HEK293 (cell line): ENCODE data around the gene GPR3.

Experiments used
- PRDM1 ChIP-seq: fragments of 450-650 bp; formaldehyde crosslinking; IDR thresholded peaks from 2 replicates; pipeline ENCODE4; 2016; ENCODE audit warnings: missing biosample characterization, missing genetic modification characterization
- ZNF146 ChIP-seq: fragments of 450-650 bp; formaldehyde crosslinking; IDR thresholded peaks from 2 replicates; pipeline ENCODE4 v1.5.1; 2016; ENCODE audit warnings: missing biosample characterization, missing genetic modification characterization
- ZNF2 ChIP-seq: fragments of 450-650 bp; formaldehyde crosslinking; IDR thresholded peaks from 2 replicates; pipeline ENCODE4 v1.5.1; 2016; ENCODE audit warnings: missing biosample characterization, missing genetic modification characterization
- TF ChIP-seq, protein P1 (sequence below): sonication (generic); formaldehyde crosslinking; IDR thresholded peaks from 2 replicates; pipeline ENCODE4 v1.8.1; 2022; ENCODE audit warnings: mild to moderate bottlenecking, moderate library complexity, missing genetic modification reagents

DNA sequence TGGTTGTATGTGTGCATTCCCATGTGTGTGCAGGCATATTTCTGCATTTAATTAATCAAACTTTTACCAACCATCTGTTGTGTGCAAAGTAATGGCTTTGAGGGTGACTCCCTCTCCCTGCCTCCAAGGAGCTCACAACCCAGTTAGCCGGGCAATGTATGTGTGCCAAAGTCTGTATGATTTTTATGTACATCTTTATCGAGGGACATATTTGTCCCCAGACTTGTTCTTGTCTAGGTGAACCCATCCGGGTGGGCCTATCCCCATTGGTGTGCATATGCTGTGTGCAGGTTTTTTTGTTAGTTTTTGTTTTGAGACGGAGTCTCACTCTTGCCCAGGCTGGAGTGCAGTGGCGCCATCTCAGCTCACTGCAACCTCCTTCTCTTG, 48.8 kb upstream of the GPR3 start:
- TF ChIP-seq ZNF2 (no peak), ZNF146 (tag by site-specific recombination) (no peak), PRDM1 (tag by site-specific recombination) (no peak)
- TF ChIP-seq, protein P1, sequence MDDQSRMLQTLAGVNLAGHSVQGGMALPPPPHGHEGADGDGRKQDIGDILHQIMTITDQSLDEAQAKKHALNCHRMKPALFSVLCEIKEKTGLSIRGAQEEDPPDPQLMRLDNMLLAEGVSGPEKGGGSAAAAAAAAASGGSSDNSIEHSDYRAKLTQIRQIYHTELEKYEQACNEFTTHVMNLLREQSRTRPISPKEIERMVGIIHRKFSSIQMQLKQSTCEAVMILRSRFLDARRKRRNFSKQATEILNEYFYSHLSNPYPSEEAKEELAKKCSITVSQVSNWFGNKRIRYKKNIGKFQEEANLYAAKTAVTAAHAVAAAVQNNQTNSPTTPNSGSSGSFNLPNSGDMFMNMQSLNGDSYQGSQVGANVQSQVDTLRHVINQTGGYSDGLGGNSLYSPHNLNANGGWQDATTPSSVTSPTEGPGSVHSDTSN (CRISPR knock-in tag): no peak
